Measurements from ENCODE around the gene TMEM87A.

TMEM87A gene

DNA sequence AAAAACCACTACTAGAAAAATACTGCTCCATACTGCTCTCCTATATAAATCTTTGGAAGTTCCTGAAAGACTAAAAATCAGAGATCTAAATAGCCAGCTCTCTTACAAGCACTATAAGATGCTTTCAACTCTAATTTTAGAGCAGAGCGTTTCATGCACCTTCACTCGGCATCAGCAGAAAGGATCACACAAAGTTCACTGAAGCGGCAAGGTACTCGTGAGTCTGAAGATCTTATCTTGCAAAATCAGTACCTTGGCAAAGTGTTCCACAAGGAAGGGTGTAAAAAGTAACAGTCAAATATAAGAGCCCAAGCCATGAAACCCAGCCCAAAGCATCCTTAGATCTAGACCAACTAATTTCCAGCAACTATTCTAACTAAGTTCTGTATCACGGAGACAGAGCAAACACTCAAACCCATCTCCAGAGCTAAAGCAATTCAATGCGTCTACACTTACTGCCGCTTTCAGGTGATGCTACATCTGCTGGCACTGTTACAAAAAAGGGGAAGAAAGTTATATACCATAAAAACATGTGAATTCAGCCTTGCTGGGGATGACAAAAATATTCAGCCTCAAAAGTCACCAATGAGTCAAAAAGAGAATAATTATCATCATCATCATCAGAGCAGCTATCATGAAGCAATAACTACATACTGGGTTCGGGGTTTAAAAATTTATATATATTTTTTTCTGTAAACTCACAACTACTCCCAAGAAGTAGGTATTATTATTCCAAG lies 81.5 kb downstream of the TMEM87A start:
- Histone ChIP-seq H2AFZ (ENCODE audit: low read depth, low read length, severe bottlenecking) (no peak overlapping the region), H3K9me3 (ENCODE audit: insufficient read depth, low read length) (no peaks in the 10 kb centered on the region), H3K27me3 (ENCODE audit: low read length) (no peaks in the 10 kb centered on the region), H3K9me2 (replicated peaks; ENCODE audit: insufficient read depth, low read length) (no peaks in the 10 kb centered on the region), H3K27ac (ENCODE audit: low read depth, low read length) (no peak overlapping the region), H3K9ac (ENCODE audit: low read length) (no peak overlapping the region), H3K79me2 (ENCODE audit: insufficient read depth, low read length) (no peaks in the 10 kb centered on the region), H3F3A (ENCODE audit: insufficient read depth) (no peaks in the 10 kb centered on the region), H3K4me2 (ENCODE audit: low read depth, low read length, poor library complexity, severe bottlenecking) (no peak overlapping the region), H3K4me3 (ENCODE audit: insufficient read depth, low read length, poor library complexity, severe bottlenecking) (no peak overlapping the region), H3K36me3 (ENCODE audit: low read length) (peaks cover 1% of the 10 kb centered on the region; the same call in 1 of the 2 replicates), H4K20me1 (ENCODE audit: low read depth, low read length) (no peaks in the 10 kb centered on the region)
- TF ChIP-seq, protein P1, sequence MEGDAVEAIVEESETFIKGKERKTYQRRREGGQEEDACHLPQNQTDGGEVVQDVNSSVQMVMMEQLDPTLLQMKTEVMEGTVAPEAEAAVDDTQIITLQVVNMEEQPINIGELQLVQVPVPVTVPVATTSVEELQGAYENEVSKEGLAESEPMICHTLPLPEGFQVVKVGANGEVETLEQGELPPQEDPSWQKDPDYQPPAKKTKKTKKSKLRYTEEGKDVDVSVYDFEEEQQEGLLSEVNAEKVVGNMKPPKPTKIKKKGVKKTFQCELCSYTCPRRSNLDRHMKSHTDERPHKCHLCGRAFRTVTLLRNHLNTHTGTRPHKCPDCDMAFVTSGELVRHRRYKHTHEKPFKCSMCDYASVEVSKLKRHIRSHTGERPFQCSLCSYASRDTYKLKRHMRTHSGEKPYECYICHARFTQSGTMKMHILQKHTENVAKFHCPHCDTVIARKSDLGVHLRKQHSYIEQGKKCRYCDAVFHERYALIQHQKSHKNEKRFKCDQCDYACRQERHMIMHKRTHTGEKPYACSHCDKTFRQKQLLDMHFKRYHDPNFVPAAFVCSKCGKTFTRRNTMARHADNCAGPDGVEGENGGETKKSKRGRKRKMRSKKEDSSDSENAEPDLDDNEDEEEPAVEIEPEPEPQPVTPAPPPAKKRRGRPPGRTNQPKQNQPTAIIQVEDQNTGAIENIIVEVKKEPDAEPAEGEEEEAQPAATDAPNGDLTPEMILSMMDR (IDR thresholded peaks at IDR 0.05; ENCODE audit: insufficient read depth, low read length, poor library complexity, severe bottlenecking), result no peak
- TF ChIP-seq EZH2phosphoT487 (conservative IDR thresholded peaks at IDR 0.05; ENCODE audit: low read length), result no peak

- H3K9me2 ChIP-seq (replicated peaks; ENCODE audit: insufficient read depth, low read length), result no peaks in the 10 kb centered on the region
- no peak overlapping the region for H3K27ac ChIP-seq (ENCODE audit: low read depth, low read length)
- no peak for TF ChIP-seq EZH2phosphoT487 (conservative IDR thresholded peaks at IDR 0.05; ENCODE audit: low read length)
- TF ChIP-seq, protein P1 (IDR thresholded peaks at IDR 0.05; ENCODE audit: insufficient read depth, low read length, poor library complexity, severe bottlenecking), result no peak
- no peaks in the 10 kb centered on the region for H3F3A ChIP-seq (ENCODE audit: insufficient read depth)
- no peak overlapping the region for H3K4me2 ChIP-seq (ENCODE audit: low read depth, low read length, poor library complexity, severe bottlenecking)
- H3K4me3 ChIP-seq (ENCODE audit: insufficient read depth, low read length, poor library complexity, severe bottlenecking), result no peak overlapping the region
- no peak overlapping the region for H3K9ac ChIP-seq (ENCODE audit: low read length)
- peaks cover 4% of the 10 kb centered on the region; the same call in 1 of the 2 replicates for H3K36me3 ChIP-seq (ENCODE audit: low read length)
- H3K79me2 ChIP-seq (ENCODE audit: insufficient read depth, low read length), result no peaks in the 10 kb centered on the region
- H4K20me1 ChIP-seq (ENCODE audit: low read depth, low read length), result no peaks in the 10 kb centered on the region
- no peaks in the 10 kb centered on the region for H3K9me3 ChIP-seq (ENCODE audit: insufficient read depth, low read length)
- H2AFZ ChIP-seq (ENCODE audit: low read depth, low read length, severe bottlenecking), result no peak overlapping the region
- H3K27me3 ChIP-seq (ENCODE audit: low read length), result no peaks in the 10 kb centered on the region
Measured at GRCh38 chr15:42190370-42190769, 82.9 kb downstream of the TMEM87A start.

GRCh38 chr15:42185801-42186200 lies 87.4 kb downstream of the TMEM87A start:
- Histone ChIP-seq H3K9ac (ENCODE audit: low read length) (no peak overlapping the region), H3K9me3 (ENCODE audit: insufficient read depth, low read length) (no peaks in the 10 kb centered on the region), H3K36me3 (ENCODE audit: low read length) (peaks cover 11% of the 10 kb centered on the region), H3K4me2 (ENCODE audit: low read depth, low read length, poor library complexity, severe bottlenecking) (no peak overlapping the region), H2AFZ (ENCODE audit: low read depth, low read length, severe bottlenecking) (no peak overlapping the region), H3K27me3 (ENCODE audit: low read length) (no peaks in the 10 kb centered on the region), H3F3A (ENCODE audit: insufficient read depth) (no peaks in the 10 kb centered on the region), H3K79me2 (ENCODE audit: insufficient read depth, low read length) (no peaks in the 10 kb centered on the region), H4K20me1 (ENCODE audit: low read depth, low read length) (no peaks in the 10 kb centered on the region), H3K27ac (ENCODE audit: low read depth, low read length) (no peak overlapping the region), H3K9me2 (replicated peaks; ENCODE audit: insufficient read depth, low read length) (no peaks in the 10 kb centered on the region), H3K4me3 (ENCODE audit: insufficient read depth, low read length, poor library complexity, severe bottlenecking) (no peak overlapping the region)
- no peak for TF ChIP-seq EZH2phosphoT487 (conservative IDR thresholded peaks at IDR 0.05; ENCODE audit: low read length)

- no peaks in the 10 kb centered on the region for H4K20me1 ChIP-seq (ENCODE audit: low read depth, low read length)
- H3F3A ChIP-seq (ENCODE audit: insufficient read depth), result no peaks in the 10 kb centered on the region
- H3K36me3 ChIP-seq (ENCODE audit: low read length), result peaks cover 11% of the 10 kb centered on the region
- H3K4me2 ChIP-seq (ENCODE audit: low read depth, low read length, poor library complexity, severe bottlenecking), result no peak overlapping the region
- no peak overlapping the region for H3K9ac ChIP-seq (ENCODE audit: low read length)
- TF ChIP-seq, protein P1 (IDR thresholded peaks at IDR 0.05; ENCODE audit: insufficient read depth, low read length, poor library complexity, severe bottlenecking), result no peak
- no peak for TF ChIP-seq EZH2phosphoT487 (conservative IDR thresholded peaks at IDR 0.05; ENCODE audit: low read length)
- H2AFZ ChIP-seq (ENCODE audit: low read depth, low read length, severe bottlenecking), result no peak overlapping the region
- no peaks in the 10 kb centered on the region for H3K27me3 ChIP-seq (ENCODE audit: low read length)
- H3K79me2 ChIP-seq (ENCODE audit: insufficient read depth, low read length), result no peaks in the 10 kb centered on the region
- no peak overlapping the region for H3K27ac ChIP-seq (ENCODE audit: low read depth, low read length)
- H3K4me3 ChIP-seq (ENCODE audit: insufficient read depth, low read length, poor library complexity, severe bottlenecking), result no peak overlapping the region
- H3K9me2 ChIP-seq (replicated peaks; ENCODE audit: insufficient read depth, low read length), result no peaks in the 10 kb centered on the region
- no peaks in the 10 kb centered on the region for H3K9me3 ChIP-seq (ENCODE audit: insufficient read depth, low read length)
Measured at GRCh38 chr15:42184736-42185135, 88.5 kb downstream of the TMEM87A start.
